ENCODE data around the gene SSNA1.

SSNA1 gene

GRCh38 chr9:137212520-137212919, 24.0 kb downstream of the SSNA1 start:
- DNase-seq (ENCODE audit: low read depth): no peak
- H3K4me3 ChIP-seq (ENCODE audit: low read depth, low read length): no peak overlapping the region
- TF ChIP-seq CTCF (IDR thresholded peaks at IDR 0.05; ENCODE audit: insufficient read depth, low read depth, low read length, missing control alignments): no peak

GRCh38 chr9:137213160-137214060, 24.9 kb downstream of the SSNA1 start:
- no peak for TF ChIP-seq CTCF (IDR thresholded peaks at IDR 0.05; ENCODE audit: insufficient read depth, low read depth, low read length, missing control alignments)
- DNase-seq (ENCODE audit: low read depth): no peak
- H3K4me3 ChIP-seq (ENCODE audit: low read depth, low read length): no peak overlapping the region

GRCh38 chr9:137214620-137215019, 26.1 kb downstream of the SSNA1 start:
- H3K4me3 ChIP-seq (ENCODE audit: low read depth, low read length): no peak overlapping the region
- no peak for TF ChIP-seq CTCF (IDR thresholded peaks at IDR 0.05; ENCODE audit: insufficient read depth, low read depth, low read length, missing control alignments)
- DNase-seq (ENCODE audit: low read depth): no peak

DNA sequence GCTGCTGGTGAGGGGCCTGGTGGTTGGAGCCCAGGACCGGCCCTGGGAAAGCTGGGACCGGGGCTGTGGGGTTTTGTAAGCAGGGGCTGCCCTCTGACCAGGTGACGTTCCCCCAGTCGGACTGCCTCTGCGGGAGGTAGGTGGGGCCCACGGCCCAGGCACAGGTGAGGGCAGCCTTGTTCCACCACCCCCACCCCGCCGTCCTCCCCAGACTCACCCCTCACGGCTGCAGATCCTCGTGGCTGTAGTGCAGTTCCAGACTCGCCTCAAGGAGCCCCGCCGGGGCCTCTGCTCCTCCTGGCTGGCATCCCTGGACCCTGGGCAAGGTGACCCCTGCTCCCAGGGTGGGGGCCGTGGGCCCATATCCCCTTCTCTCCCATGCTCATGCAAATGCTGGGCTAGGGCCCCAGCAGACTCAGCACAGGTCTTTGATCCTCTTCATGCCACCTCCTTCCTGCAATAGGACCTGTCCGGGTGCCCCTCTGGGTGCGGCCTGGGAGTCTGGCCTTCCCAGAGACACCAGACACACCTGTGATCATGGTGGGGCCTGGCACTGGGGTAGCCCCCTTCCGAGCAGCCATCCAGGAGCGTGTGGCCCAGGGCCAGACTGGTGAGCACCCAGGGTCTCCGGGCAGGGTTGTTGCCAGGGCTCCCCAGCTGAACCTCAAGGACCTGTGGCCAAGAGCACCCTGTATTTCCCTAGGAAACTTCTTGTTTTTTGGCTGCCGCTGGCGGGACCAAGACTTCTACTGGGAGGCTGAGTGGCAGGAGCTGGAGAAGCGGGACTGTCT, 26.9 kb downstream of the SSNA1 start:
- no peak for TF ChIP-seq CTCF (IDR thresholded peaks at IDR 0.05; ENCODE audit: insufficient read depth, low read depth, low read length, missing control alignments)
- DNase-seq (ENCODE audit: low read depth): no peak
- no peak overlapping the region for H3K4me3 ChIP-seq (ENCODE audit: low read depth, low read length)

DNA sequence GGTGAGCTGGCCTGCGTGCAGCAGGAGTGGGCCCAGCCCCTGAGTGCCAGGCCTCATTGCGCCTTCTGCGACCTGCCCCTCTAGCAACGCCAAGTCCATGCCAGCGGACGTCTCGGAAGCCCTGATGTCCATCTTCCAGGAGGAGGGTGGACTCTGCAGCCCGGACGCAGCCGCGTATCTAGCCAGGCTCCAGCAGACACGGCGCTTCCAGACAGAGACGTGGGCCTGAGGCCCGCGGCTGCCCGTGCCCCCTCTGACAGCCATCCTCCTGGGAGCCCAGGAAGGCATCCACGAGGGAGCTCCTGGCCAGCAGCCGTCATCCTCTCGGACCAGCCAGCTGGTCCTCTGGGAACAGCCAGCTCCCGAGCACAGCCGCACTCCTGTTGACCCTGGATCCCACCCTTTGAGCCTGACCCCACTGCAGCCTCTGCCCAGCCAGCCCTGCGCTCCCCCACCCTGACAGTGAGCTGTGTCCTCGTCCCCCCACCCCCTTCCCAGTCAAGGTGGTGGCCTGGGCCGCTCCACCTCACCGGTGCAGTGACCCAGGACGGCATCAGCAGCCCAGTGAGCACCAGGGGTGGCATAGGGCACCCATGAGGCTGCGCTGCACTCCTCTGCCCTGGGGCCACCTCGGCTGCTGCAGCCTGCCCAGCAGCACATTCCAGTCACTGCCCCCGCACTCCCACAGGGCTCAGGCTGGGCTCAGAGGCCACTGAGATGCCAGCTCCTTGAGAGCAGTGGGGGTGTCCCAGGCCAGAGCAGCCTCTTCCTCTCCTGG, 27.9 kb downstream of the SSNA1 start:
- no peak overlapping the region for H3K4me3 ChIP-seq (ENCODE audit: low read depth, low read length)
- no peak for DNase-seq (ENCODE audit: low read depth)
- TF ChIP-seq CTCF (IDR thresholded peaks at IDR 0.05; ENCODE audit: insufficient read depth, low read depth, low read length, missing control alignments): no peak

DNA sequence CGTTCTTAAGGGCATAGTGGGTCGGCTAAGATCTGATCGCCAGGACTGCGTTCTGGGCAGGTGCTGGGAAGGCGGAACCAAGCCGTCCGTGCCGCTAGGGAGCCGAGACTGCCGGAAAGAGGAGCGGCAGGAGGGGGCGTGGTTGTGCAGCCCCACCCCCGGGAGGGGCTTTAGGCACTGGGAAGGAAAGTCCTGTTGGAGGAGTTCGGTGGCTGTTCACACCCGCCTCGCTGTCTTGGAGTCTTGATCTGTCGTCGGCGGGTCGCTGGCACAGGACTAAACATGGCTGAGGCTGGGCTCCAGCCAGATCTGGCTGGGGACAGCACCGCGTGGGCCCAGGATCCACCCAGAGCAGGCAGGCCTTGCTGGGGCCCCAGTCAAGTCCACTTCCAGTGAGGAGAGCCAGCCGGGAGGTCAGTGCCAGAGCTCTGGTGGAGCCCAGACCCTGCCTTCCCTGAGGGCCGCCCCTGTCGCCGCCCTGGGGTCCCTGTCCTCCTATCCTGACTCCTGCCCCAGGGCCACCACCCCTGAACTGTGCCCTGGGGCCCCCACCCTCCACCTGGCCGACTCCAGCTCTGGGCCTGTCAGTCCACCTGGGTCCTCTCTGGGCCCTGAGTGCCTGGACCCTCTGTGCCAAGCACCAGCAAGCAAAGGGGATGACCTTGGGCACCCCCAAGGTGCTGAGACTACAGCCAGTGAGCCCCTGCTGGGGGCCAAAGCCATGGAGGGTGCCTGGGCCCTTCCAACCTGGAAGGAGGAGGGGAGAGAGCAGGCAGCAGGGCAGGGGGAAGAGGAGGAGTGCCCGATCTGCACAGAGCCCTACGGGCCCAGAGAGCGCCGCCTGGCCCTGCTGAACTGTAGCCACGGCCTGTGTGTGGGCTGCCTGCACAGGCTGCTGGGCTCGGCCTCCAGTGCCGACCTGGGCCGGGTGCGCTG, 29.1 kb downstream of the SSNA1 start:
- no peak for TF ChIP-seq CTCF (IDR thresholded peaks at IDR 0.05; ENCODE audit: insufficient read depth, low read depth, low read length, missing control alignments)
- H3K4me3 ChIP-seq (ENCODE audit: low read depth, low read length): no peak overlapping the region
- no peak for DNase-seq (ENCODE audit: low read depth)

All from GM12865 (cell line).